ENCODE results near the gene SH2D7.

DNA sequence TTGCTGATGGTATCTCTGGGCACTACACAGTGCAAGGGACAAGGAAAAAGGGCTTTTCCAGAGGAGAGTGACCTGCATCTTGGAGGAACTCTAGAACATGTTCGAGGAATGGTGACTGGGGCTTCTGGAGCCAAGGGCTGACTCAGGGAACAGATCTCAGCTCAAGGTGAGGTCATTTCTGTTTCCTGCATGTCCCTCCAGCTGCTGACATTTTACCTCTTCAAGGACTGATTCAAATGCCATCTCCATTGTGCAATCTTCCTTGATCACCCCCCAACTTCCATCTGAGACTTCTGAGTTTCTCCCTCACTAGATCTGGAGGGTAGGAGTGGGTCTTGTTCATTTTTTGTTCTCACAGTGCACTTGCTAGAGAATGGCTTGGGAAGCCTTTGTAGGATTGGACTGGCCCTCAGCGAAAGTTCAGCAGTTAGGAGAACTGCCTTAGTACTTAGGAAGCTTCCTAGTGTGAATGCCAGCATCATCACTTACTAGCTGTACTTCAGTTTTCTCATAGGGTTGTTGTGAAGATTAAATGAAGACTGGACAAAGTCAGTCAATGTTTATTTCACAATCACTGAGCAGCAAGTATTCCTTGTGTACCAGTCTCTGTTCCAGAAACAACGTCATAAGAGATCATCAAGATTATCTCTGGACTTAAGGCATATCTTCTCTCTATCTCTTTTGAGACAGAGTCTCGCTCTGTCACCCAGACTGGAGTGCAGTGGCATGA, 54.2 kb downstream of the SH2D7 start:
- no peak for TF ChIP-seq EZH2 (IDR thresholded peaks at IDR 0.05)
- TF ChIP-seq POLR2AphosphoS5 (IDR thresholded peaks at IDR 0.05; ENCODE audit: borderline replicate concordance, low read depth, low read length): no peak
- no peak for TF ChIP-seq FOXP2 (optimal IDR thresholded peaks at IDR 0.05; ENCODE audit: control extremely low read depth, extremely low read length, insufficient read depth)

Measured in SK-N-MC (cell line).